GM20431 (cell line): Measurements from ENCODE around the gene PAH.

Experiments
- in situ Hi-C: fragments of 300-500 bp; cut with MseI, MboI; formaldehyde crosslinking; loops from one replicate; pipeline ENCODE4 v1.15.0; 2020; ENCODE audit warnings: low sequenced_read_pairs; ENCODE audit not compliant: unreplicated experiment

Gene PAH

GRCh38 chr12:102950950-102951619 lies 34.0 kb upstream of the PAH start:
- in situ Hi-C loops = no loop called here

DNA sequence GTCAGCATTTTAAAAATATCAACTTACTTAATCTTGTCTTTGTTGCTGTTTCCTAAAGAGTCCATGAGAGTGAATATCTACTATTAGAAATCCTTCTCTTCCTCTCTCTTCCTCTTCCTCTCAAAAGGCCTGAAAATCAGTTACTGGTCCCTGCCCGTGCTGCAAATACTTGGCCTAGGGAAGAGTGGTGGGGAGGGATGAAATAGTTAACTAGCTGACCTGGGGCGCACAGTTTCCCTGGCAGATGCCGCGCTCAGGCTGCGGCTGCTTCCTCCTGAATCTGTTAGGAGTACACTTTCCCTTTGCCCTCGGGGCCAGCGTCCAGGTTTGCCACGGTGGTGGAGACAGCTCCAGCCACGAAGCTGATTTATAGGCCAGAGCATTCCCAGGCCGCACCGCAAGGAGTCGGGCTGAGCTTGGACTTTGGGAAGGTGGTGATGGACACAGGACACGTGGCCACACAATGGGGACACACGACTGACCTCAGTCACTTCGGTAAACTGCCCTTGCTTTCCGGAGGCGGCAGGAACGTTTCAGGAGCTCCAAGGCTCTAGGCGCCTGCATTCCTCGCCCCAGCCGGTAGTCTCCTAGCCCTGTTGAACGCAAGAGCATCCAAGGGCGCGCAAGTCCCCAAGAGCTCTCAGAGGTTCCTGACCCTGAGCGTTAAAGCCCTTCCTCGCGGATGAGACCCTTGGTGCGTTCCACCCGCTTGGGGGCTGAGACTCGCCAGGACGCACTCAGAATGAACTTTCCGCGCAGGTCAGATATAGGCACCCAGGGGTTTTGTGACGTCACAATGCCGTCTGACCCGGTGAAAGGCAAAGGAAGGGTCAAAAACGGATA lies 33.3 kb upstream of the PAH start:
- in situ Hi-C loops = no loop called here

GRCh38 chr12:102948941-102949352 lies 31.9 kb upstream of the PAH start:
- in situ Hi-C loops = loop anchor here (5.0 kb wide), 1 partner anchor 598 kb away; no protein-coding TSS in a partner anchor

GRCh38 chr12:102946042-102946441 lies 29.0 kb upstream of the PAH start:
- in situ Hi-C loops = loop anchor here (5.0 kb wide), 1 partner anchor 601 kb away; no protein-coding TSS in a partner anchor

DNA sequence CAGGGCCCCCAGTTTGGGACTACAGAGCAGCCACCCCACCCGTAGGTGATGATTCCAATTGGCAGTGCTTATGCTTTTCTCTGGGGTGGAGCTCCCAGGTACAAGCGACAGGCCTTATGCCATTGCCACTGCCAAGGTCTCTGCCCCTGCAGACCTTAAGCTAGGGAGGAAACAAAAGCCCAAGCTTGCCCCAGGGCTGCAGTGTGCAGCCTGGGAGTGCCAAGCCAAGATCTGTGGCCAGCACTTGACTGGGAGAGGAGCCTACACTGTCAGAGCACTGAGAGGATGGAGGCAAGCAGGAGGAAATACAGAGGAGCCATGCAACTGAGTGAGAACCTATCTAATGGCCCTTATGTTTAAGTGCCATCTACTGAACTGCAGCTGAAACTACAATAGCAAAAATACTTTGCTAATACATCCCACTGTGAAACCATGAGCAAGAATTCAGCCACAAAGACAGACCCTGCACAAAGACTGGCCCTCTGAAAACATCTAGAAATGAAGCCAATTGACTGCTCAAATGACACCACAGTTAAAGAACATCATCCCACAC lies 22.7 kb upstream of the PAH start:
- in situ Hi-C loops = no loop called here

DNA sequence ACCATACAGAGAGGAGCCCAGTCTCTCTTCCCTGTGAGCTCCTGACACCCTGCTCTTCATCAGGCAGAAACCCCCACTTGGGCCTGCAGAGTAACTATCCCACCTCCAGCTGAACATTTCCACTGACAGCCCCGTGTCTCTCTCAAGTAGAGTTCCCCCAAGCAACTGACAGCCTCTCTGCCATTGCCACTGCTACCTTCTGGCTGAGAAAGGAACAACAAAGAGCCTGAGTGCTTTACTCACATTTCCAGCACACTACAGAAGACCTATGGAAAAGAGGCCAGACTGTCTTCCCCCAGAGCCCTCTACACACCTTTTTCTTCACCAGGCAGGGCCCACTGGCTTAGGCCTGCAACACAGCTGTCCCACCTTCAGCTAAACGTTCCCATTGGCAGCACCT lies 22.0 kb upstream of the PAH start:
- in situ Hi-C loops = no loop called here

DNA sequence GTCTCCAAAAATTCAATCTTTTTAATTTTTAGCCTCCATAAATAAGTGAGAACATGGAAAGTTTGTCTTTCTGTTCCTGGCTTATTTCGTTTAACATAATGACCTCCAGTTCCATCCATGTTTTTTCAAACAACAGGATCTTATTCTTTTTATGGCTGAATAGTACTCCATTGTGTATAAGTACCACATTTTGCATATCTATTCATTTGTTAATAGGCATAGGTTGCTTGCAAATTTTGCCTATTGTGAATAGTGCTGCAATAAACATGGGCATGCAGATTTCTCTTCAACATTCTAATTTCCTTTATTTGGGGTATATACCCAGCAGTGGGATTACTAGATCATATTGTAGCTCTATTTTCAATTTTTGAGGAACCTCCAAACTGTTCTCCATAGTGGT lies 16.1 kb upstream of the PAH start:
- in situ Hi-C loops = no loop called here

DNA sequence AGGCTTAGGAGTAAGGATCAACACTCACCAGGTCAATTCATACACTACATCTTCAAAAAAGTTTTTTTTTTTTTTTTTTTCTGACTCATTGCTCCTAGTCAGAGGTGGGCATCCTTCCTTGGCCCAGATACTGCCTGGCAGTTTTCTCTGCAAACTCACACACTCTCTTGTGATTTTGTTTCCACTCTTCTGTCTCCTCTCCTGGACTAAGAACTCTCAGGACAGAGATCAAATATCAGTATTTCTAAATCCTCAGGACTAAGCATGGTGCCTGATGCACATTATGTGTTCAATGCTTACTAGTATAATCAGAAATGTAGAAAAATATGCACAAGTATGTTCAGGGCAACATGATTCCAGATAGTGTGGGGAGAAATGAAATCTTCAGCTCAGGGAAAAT lies 10.2 kb upstream of the PAH start:
- in situ Hi-C loops = no loop called here

DNA sequence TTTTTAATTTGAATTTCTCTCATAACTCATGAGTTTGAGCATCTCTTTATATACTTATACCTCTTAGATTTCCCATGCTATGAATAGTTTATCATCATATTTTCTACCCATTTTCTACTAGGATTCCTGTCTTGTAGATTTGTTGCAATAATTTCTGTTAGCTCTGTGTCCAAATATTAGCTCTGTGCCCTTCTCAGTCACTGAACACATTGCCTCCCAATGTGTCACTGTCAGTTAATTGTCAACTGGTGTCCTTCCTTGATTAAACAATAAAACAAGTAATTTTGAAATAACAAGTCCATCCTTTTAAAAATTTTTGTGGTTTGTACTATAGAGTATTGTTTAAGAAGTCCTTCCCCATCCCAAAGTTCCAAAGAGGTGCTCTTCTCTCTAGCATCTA lies 4.2 kb upstream of the PAH start:
- in situ Hi-C loops = no loop called here

DNA sequence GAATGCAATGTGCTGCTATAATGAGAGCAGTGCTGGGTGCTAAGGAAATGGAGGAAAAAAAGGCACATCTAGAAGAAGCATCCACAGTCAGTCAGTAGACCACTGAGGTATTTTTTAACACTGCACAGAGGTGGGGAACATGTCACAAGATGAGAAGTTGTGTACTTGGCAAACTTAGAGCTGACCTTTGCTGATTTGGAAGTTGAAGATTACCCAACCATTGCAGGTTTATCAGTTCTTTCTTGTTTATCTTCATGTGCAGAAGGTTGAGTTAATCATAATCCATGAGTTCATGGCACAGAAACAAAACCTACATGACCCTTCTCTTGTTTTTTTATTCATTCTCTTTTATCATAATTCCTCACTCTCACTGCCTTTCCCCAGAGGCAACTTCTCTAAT lies 3.2 kb upstream of the PAH start:
- in situ Hi-C loops = no loop called here

DNA sequence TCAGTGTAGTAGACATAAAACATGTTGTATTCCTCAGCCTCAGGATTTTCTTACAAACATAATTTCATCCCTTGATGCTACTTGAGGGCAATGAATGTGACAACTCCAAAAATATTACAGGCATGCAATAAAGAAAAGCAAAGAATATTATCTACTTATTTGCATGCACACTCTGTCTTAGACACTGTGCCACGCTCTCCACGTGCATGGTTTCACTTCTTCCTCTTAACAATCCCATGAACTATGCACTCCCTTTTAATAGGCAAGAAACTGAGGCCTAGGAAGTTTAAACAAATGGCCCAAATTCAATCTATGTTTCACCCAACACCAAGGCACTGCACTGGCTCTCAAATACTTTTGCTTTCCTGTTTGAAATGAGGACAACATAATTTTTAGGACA lies 1.8 kb upstream of the PAH start:
- in situ Hi-C loops = no loop called here

- in situ Hi-C loops = no loop called here
Measured at GRCh38 chr12:102916252-102917025, 605 bp downstream of the PAH start.

- in situ Hi-C loops = no loop called here
Measured at GRCh38 chr12:102913453-102914226, 3.4 kb downstream of the PAH start.

GRCh38 chr12:102912258-102912657 lies 4.8 kb downstream of the PAH start:
- in situ Hi-C loops = no loop called here

- in situ Hi-C loops = no loop called here
Measured at GRCh38 chr12:102911320-102911719, 5.7 kb downstream of the PAH start.

GRCh38 chr12:102910792-102911191 lies 6.3 kb downstream of the PAH start:
- in situ Hi-C loops = no loop called here

DNA sequence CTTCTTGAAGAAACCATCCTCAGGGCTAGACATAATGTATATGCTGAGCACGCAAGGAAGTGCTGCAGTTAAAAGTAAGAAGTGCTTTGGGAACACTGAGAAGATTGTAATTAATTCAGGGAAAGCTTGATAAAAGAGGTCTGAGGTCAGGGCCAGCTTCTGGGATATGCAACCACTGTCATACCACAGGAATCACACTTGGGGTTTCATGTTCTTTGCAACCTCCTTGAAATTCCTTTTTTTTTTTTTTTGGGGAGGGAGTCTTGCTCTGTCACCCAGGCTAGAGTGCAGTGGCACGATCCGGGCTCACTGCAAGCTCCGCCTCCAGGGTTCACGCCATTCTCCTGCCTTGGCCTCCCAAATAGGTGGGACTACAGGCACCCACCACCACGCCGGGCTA lies 6.9 kb downstream of the PAH start:
- in situ Hi-C loops = no loop called here

- in situ Hi-C loops = no loop called here
Measured at GRCh38 chr12:102907918-102908317, 9.1 kb downstream of the PAH start.

- in situ Hi-C loops = no loop called here
Measured at GRCh38 chr12:102905229-102905628, 11.8 kb downstream of the PAH start.
